ENCODE results near the gene AGAP1. TPM values are rescaled to one million over a fixed set of nuclear protein-coding genes. Genes with fewer than 3 reads are reported as not detected.

The AGAP1 gene
- total RNA-seq, 4 donors from 2014 or later = 33.7 to 39.9 (median 35.6) TPM

DNA sequence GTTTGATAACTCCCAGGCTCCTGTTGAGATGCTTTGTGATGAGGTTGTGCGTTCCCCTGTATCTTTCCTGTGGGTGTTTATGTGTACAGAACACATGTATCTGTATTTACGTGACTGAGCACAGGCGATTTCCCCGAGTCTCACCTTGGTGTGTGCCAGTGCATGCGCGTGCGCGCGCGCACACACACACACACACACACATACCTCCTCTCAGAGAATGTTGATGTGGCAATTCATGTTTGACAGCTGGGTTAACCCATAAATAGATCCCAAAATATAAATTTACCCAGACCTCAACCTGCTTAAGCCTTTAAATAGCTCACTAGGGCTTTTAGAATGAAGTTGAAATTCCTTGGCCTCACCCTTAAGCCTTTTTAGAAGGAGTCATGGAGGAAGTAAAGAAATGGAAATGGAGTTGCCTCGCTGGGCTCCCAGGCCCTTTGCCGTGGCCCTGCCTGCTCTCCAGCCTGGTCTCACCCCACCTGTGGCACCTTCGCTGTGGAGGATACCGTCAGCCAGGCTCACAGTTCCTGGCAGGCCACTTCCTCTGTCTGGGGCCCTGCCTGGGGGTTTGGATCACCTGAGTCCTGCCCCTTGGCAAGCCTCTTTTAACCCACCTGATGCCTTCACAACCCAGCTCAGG is 20.3 kb downstream of the AGAP1 start:
- 89 to 94% methylated on average over 14 of the region's 14 CpGs for WGBS, 2 donors
- Histone ChIP-seq H3K36me3 (peaks cover 0 to 10% (median 0%) of the 10 kb centered on the region in 3 donors), H3K27ac (peak overlapping the region in 1 of 4 donors; percentile 34), H3K4me1 (peaks cover 0 to 31% (median 5%) of the 10 kb centered on the region in 4 donors), H3K9me3 (no peaks in the 10 kb centered on the region), H3K27me3 (no peaks in the 10 kb centered on the region), H3K4me3 (no peak overlapping the region)
- no peak for DNase-seq (ENCODE audit: low spot score in 2 of 2)
- TF ChIP-seq, protein P1, sequence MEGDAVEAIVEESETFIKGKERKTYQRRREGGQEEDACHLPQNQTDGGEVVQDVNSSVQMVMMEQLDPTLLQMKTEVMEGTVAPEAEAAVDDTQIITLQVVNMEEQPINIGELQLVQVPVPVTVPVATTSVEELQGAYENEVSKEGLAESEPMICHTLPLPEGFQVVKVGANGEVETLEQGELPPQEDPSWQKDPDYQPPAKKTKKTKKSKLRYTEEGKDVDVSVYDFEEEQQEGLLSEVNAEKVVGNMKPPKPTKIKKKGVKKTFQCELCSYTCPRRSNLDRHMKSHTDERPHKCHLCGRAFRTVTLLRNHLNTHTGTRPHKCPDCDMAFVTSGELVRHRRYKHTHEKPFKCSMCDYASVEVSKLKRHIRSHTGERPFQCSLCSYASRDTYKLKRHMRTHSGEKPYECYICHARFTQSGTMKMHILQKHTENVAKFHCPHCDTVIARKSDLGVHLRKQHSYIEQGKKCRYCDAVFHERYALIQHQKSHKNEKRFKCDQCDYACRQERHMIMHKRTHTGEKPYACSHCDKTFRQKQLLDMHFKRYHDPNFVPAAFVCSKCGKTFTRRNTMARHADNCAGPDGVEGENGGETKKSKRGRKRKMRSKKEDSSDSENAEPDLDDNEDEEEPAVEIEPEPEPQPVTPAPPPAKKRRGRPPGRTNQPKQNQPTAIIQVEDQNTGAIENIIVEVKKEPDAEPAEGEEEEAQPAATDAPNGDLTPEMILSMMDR (IDR thresholded peaks at IDR 0.05) = no peak
- TF ChIP-seq EP300 (IDR thresholded peaks at IDR 0.05) (no peak), POLR2A (IDR thresholded peaks at IDR 0.05) (no peak)

DNA sequence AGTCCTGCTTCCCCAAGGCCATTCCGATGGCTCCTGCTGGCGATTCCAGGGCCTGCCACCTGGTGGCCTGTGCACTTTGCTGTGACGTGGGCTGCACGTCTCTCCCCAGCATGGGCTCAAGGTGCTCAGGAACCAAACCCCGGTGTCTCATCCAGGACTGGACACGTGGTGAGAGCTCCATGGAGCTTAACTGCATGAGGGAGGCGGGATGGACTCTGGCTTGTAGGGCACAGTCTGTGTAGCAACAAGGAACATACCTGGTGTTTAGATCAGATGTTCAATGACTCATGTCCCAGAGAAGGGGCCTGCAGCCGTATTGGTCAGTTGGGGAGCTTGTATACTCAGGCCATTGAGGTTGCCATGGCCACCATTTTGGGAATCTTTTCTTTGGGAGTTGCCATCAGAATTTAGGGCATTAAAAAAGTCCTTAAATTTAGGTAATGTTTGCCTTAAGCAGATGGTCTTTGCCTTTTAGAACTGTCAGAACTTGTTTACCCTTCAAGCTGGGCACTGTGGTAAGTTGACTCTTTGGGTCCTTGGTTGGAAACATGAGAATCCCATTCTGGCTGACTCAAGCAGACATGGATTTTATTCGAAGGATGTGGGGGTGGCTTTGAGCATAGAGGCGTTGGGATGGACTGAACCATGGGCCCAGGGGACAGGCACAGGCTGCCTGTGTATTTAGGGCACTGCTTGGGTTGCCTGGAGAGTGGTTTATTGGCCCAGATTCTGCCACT is 21.0 kb downstream of the AGAP1 start:
- H3K27me3 ChIP-seq = no peaks in the 10 kb centered on the region
- H3K36me3 ChIP-seq = peaks cover 0 to 10% (median 0%) of the 10 kb centered on the region in 3 donors
- H3K4me3 ChIP-seq = no peak overlapping the region
- no peak for DNase-seq (ENCODE audit: low spot score in 2 of 2)
- TF ChIP-seq POLR2A (IDR thresholded peaks at IDR 0.05) (no peak), EP300 (IDR thresholded peaks at IDR 0.05) (no peak)
- TF ChIP-seq, protein P1 (IDR thresholded peaks at IDR 0.05) = no peak
- WGBS, 2 donors = 87 to 97% methylated on average over 10 of the region's 10 CpGs
- peak overlapping the region in 1 of 4 donors; percentile 34 for H3K27ac ChIP-seq
- H3K4me1 ChIP-seq = peaks cover 0 to 31% (median 5%) of the 10 kb centered on the region in 4 donors
- H3K9me3 ChIP-seq = no peaks in the 10 kb centered on the region

DNA sequence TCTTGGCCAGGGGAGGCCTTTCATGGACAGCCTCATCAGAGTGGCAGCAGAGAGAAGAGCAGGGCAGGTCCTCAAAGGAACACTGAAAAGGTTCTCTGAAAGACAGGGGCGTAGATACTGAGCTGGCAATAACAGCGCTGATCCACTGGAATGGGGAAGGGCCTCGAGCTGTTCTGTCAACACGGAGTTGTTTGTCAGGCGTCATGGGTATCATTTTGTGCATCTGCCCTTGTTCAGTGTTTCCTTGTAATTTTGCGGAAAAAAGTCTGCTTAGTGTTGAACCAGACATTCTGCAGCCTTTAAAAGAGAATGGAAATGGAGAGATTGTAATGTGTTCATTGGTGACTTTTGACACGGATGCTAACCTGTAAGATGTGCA is 21.5 kb downstream of the AGAP1 start:
- no peak for DNase-seq (ENCODE audit: low spot score in 2 of 2)
- Histone ChIP-seq H3K9me3 (no peaks in the 10 kb centered on the region), H3K4me1 (peaks cover 0 to 31% (median 5%) of the 10 kb centered on the region in 4 donors), H3K4me3 (no peak overlapping the region), H3K27ac (no peak overlapping the region), H3K27me3 (no peaks in the 10 kb centered on the region), H3K36me3 (peaks cover 0 to 10% (median 0%) of the 10 kb centered on the region in 3 donors)
- WGBS, 2 donors = 97% methylated on average over 7 of the region's 7 CpGs
- TF ChIP-seq EP300 (IDR thresholded peaks at IDR 0.05) = no peak
- no peak for TF ChIP-seq POLR2A (IDR thresholded peaks at IDR 0.05)
- TF ChIP-seq, protein P1 (IDR thresholded peaks at IDR 0.05) = no peak

DNA sequence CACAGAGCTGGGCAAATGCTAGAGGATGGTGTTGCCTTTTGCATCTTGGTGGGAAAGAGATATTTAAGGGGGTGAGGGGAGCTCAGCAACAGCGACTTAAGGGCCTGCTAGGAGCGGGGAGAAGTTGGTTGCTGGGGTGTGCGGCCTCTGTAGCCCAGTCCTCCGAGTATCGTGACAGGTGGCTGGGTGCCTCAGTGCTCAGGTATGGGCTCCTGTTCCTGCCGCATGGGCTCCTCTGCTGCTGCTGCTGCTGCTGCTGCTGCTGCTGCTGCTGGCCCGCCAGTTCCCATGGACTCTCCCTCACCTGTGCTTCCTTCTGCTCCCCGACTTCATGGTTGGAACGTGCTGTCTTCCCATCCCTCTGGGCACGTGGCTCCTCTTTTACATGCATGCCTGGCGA is 22.0 kb downstream of the AGAP1 start:
- Histone ChIP-seq H3K27ac (no peak overlapping the region), H3K27me3 (no peaks in the 10 kb centered on the region), H3K4me1 (peaks cover 0 to 29% (median 5%) of the 10 kb centered on the region in 4 donors), H3K4me3 (no peak overlapping the region), H3K9me3 (no peaks in the 10 kb centered on the region), H3K36me3 (peaks cover 0 to 10% (median 0%) of the 10 kb centered on the region in 3 donors)
- DNase-seq (ENCODE audit: low spot score in 2 of 2) = no peak
- TF ChIP-seq EP300 (IDR thresholded peaks at IDR 0.05) = no peak
- TF ChIP-seq POLR2A (IDR thresholded peaks at IDR 0.05) = no peak
- TF ChIP-seq, protein P1 (IDR thresholded peaks at IDR 0.05) = no peak
- 92 to 93% methylated on average over 11 of the region's 11 CpGs for WGBS, 2 donors

DNA sequence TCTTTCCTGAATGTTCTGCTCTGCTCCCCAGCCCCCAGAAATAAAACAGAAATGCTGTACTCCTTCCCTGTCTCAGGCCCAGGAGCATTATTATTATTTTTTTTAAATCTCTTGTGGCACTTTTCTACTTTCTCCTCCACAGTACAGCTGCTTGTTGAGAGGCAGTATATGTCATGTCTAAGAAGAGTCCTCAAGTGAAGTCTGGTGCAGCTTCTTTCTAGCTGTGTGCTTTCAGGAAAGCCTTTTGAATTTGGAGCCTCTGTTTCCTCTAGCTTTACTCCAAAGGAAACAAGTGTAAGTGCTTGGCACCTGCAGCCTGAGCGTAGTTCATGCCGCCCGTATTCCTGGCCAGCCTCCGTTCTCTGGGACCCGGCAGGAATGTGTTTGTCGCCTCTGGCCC is 22.4 kb downstream of the AGAP1 start:
- DNase-seq (ENCODE audit: low spot score in 2 of 2) = no peak
- H3K27ac ChIP-seq = no peak overlapping the region
- H3K27me3 ChIP-seq = no peaks in the 10 kb centered on the region
- H3K36me3 ChIP-seq = peaks cover 0 to 10% (median 0%) of the 10 kb centered on the region in 3 donors
- 97 to 100% methylated on average over 6 of the region's 6 CpGs for WGBS, 2 donors
- H3K9me3 ChIP-seq = no peaks in the 10 kb centered on the region
- TF ChIP-seq POLR2A (IDR thresholded peaks at IDR 0.05) (no peak), EP300 (IDR thresholded peaks at IDR 0.05) (no peak)
- TF ChIP-seq, protein P1 (IDR thresholded peaks at IDR 0.05) = no peak
- H3K4me3 ChIP-seq = no peak overlapping the region
- peaks cover 0 to 25% (median 5%) of the 10 kb centered on the region in 4 donors for H3K4me1 ChIP-seq
